GM12864 (cell line): ENCODE results near the gene SNX27.
"Not testable (repeated sequence)": the region's sequence is repeated elsewhere in the genome, so short reads cannot be mapped to it uniquely, and the experiment has no call there.

ENCODE experiments used
- DNase-seq: peaks from one replicate; pipeline ENCODE4 v3.0.0-alpha.2; 2011; ENCODE audit warnings: low read depth
- H3K4me3 ChIP-seq: 2 replicates; pipeline ENCODE4 v1.5.1; 2011; ENCODE audit warnings: mild to moderate bottlenecking, low read depth, low read length, control low read depth
- CTCF ChIP-seq: IDR thresholded peaks from 2 replicates; pipeline ENCODE4 v1.5.1; 2011; ENCODE audit warnings: low read depth, mild to moderate bottlenecking, moderate library complexity, low read length, control low read depth, inconsistent platforms; ENCODE audit errors: missing control alignments

SNX27 gene

GRCh38 chr1:151596166-151596953, 15.5 kb upstream of the SNX27 start:
- DNase-seq = no peak
- H3K4me3 ChIP-seq = no peak overlapping the region
- no peak for TF ChIP-seq CTCF

GRCh38 chr1:151602550-151602949, 9.3 kb upstream of the SNX27 start:
- H3K4me3 ChIP-seq, DNase-seq: not testable (repeated sequence)

GRCh38 chr1:151604291-151604690, 7.6 kb upstream of the SNX27 start:
- no peak overlapping the region for H3K4me3 ChIP-seq
- TF ChIP-seq CTCF = no peak
- DNase-seq = no peak

GRCh38 chr1:151606384-151606783, 5.5 kb upstream of the SNX27 start:
- H3K4me3 ChIP-seq = no peak overlapping the region
- no peak for DNase-seq
- no peak for TF ChIP-seq CTCF

- no peak for TF ChIP-seq CTCF
- H3K4me3 ChIP-seq = no peak overlapping the region
- DNase-seq = no peak
Observed at GRCh38 chr1:151606857-151607256, 5.0 kb upstream of the SNX27 start.

- no peak for DNase-seq
- no peak overlapping the region for H3K4me3 ChIP-seq
- no peak for TF ChIP-seq CTCF
Observed at GRCh38 chr1:151610142-151610541, 1.7 kb upstream of the SNX27 start.

GRCh38 chr1:151611288-151611790, 511 bp upstream of the SNX27 start:
- TF ChIP-seq CTCF = no peak
- H3K4me3 ChIP-seq = no peak overlapping the region; the same call in 1 of the 2 replicates
- no peak for DNase-seq
